ENCODE data around the gene POLR2A.

DNA sequence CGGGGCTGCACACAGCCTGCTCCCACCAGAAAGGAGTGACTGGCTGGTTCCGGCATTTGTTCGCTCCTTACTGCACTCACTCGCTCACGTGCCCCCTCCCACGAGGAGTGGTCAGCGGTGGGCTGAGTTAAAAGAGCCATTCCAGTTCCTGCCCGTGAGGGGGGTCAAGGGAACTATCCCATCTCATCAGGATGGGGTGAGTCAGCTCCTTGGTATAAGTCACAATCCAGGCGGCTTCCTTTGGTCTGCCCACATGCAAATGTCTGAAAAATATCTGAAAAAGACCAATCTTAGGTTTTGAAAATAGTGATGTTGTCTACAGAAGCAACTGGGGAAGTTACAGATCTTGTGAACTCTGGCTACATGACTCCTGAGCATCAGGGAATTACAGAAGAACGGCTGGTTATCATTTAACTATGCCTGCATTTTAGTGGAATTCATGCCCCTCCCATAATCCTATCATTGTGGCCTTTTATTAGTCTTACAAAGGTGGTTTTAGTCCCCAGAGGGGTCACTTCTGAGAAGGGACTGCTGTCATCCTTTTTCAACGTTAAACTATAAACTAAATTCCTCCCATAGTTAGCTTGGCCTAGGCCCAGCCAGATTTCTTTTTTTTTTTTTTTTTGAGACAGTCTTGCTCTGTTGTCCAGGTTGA is 54.9 kb downstream of the POLR2A start:
- TF ChIP-seq, protein P1, sequence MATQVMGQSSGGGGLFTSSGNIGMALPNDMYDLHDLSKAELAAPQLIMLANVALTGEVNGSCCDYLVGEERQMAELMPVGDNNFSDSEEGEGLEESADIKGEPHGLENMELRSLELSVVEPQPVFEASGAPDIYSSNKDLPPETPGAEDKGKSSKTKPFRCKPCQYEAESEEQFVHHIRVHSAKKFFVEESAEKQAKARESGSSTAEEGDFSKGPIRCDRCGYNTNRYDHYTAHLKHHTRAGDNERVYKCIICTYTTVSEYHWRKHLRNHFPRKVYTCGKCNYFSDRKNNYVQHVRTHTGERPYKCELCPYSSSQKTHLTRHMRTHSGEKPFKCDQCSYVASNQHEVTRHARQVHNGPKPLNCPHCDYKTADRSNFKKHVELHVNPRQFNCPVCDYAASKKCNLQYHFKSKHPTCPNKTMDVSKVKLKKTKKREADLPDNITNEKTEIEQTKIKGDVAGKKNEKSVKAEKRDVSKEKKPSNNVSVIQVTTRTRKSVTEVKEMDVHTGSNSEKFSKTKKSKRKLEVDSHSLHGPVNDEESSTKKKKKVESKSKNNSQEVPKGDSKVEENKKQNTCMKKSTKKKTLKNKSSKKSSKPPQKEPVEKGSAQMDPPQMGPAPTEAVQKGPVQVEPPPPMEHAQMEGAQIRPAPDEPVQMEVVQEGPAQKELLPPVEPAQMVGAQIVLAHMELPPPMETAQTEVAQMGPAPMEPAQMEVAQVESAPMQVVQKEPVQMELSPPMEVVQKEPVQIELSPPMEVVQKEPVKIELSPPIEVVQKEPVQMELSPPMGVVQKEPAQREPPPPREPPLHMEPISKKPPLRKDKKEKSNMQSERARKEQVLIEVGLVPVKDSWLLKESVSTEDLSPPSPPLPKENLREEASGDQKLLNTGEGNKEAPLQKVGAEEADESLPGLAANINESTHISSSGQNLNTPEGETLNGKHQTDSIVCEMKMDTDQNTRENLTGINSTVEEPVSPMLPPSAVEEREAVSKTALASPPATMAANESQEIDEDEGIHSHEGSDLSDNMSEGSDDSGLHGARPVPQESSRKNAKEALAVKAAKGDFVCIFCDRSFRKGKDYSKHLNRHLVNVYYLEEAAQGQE (IDR thresholded peaks at IDR 0.05; ENCODE audit: low read depth): no peak
- TF ChIP-seq EP300 (IDR thresholded peaks at IDR 0.05; ENCODE audit: borderline replicate concordance) (no peak), EGR1 (IDR thresholded peaks at IDR 0.05) (no peak)
